NCI-H526 treated with DMSO at 0.1 percent for 48 hours (cell line): ENCODE measurements around the gene HOXA10.

Experiments
- DNase-seq: peaks from one replicate; lab custom pipeline; 2025; lab: John Stamatoyannopoulos, UW

The HOXA10 gene

GRCh38 chr7:27165996-27166530, 8.1 kb downstream of the HOXA10 start:
- no peak for DNase-seq

GRCh38 chr7:27165089-27165995, 8.8 kb downstream of the HOXA10 start, which contains the start of gene HOXA9:
Gene HOXA9 (minus strand): TSS chr7:27165537. CDS start chr7:27165457, 80 bp downstream.
- DNase-seq, result no peak

GRCh38 chr7:27164367-27165088, 9.6 kb downstream of the HOXA10 start:
- no peak for DNase-seq

- no peak for DNase-seq
Measured at GRCh38 chr7:27164045-27164366, 10.1 kb downstream of the HOXA10 start.

- no peak for DNase-seq
Measured at GRCh38 chr7:27163288-27164044, 10.7 kb downstream of the HOXA10 start.

DNA sequence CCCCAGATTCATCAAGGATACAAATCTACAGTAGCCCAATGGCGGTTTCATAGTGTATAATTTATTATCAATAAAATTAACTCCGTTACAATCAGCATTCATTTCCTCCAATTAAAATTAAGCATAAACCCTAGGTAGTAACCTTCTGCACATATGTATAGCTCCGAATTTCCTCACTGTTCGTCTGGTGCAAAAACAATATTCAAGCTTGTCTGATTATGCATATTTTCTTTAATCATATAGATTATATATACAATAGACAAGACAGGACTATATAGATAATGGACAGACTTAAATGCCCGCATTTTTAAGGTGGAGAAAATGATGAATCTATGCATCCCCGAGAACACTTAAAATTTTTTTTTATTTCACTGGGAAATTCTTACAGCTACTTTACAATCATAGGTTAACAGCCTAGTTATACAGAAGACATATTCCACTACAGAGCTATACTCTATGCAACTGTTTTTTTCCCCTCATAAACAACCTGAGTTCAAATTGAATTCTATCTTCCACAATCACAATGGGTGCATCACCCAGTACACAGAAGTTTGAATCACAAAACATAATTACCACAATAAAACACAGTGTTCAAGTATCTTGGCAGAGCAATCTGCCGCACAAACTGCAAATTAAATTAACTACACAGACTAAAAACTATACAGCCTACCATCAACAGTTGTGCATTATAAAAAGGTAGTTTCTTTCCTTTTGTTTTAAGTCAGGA, 11.4 kb downstream of the HOXA10 start:
- no peak for DNase-seq

DNA sequence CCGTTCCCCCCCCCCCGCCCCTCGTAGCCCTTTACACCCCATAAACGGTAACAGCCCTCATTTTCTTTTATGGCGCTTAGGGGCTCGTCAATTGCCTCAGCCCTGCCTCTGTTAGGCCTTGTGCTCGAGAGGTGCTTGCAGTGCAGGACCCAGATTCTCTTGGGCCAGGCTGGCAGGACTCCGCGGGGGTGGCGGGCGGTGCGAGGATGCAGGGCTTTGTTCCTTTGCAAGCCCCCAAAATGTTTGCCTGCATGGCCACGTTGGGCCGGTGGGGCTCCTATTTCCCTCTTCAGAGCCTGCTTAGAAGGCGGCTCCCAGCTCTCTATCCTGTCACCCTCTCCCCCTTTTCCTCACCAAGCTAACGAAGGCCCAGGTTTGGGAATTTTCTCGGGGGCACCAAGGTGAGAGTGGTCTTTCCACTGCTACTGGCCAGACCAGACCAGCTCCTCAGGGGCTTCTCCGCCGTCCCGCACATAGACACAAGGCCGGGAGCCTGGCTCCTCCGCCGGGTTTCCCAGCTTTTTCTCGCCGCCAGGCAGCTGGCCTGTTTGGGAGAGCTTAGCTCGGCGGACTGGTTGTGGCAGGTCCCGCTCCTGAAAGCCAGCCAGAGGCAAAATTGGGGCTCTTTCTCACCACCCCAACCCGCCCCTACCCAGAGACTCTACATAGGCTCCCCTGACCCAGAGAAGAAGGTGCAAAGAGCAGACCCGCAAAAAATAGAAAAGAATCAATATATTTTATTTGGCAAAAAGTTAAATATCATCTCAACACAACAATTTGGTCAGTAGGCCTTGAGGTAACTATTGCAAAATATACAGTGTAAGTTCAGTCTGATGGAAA, 12.2 kb downstream of the HOXA10 start:
- DNase-seq, result no peak

GRCh38 chr7:27161214-27161720, 12.9 kb downstream of the HOXA10 start:
- DNase-seq, result no peak

DNA sequence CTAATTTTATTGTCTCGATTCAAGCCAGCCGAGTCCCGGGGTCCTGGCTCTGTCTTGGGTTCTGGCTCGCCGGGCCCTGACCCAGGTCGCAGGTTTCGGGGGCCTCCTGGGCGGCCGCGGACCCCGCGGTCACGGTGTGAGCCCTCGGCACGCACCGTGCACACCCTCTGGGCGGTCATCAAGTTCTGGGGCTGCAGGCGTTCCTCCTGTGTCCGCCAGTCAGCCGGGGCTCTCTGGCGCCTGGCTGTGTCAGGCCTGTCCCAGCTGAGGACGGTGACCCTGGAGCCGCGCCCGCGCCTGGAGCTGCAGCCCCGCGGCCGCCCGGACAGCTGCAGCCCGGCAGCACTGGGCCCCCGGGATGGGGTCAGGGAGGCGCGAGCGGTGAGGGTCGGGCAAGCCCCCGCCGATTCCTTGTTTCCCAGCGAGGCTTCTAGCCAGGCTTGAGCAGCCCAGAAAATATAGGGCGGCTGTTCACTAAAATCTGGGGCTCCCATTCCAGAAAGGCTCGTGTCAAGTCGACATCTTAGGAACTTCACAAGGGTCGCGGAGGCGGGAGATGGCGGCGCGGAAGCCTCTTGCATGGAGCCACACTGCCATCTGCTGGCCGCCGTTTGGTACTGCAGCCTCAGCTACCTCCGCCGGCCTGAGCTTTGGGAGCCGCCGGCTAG, 13.4 kb downstream of the HOXA10 start:
- no peak for DNase-seq

GRCh38 chr7:27160145-27160545, 14.0 kb downstream of the HOXA10 start:
- no peak for DNase-seq

DNA sequence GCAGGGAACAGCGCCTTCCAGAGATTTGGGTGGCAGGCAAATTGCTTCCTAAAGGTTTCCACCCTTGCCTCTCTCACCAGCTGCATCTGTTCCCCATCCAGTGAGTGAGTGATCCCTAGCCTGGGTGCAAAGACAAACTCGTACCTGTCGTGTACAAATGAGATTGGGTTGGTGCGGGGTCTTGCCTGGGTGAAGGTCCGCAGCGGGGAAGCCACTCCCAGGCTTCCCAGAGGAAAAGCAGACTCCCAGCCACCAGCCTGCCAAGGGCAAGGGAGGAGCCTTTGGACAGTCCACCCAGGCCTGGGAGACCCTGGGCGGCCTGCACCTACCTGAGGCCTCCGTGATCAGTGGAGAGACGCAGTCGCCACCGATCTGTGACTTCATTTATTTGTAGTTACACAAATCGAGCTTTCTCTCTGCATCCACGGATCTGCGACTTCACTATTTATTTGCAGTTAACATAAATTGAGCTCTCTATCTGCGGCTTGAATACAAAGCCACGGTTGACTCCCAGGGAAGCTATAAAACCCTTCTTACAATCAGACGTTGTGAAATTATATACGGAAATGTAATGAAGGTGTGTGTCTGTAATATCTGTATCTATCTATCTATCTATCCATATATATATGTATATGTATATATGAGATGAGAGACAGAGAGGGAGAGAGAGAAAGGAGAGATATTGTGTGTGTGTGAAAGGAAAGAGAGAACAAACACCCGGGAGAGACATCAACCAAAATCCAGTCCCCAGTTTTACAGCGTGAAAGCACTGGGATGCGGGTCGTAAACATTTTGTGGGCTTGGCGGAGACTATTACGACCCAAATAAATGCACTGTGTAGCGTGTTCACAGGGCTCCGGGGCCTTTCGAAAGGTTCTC, 14.6 kb downstream of the HOXA10 start:
- no peak for DNase-seq

- no peak for DNase-seq
Measured at GRCh38 chr7:27158436-27159265, 15.5 kb downstream of the HOXA10 start.

DNA sequence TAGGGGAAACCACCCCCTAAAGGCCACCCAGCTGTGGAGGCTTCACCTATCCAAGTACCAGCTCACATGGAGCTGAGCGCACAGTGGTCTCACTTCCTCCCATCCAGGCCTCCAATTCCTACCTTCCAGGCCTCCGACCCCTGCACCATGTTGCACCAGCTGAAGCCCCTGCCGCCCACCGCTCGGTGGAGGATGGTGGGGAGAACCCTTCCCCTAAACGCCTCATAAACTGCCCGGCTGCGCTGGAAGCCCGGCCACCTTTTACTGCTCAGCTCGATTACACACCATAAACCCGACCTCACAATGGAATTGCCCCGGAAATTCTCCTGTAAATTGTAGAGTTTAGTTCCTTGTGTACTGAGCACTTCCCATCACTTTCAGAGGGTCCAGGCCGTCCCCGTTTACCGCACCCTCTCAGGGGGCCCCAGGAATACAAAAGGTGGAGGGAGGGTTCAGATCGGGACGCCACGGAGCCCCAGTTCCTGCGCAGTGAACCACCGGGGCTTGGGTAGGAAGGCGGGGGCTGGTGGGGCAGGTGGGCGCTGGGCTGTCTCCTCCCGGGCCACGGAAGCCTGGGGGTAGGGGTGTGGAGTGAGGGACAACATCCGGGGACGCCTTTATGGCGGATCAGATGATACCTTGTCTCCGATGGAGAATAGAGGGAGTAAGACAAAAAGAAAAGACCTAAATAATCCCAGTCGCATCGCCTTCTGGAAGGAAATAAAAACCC, 16.3 kb downstream of the HOXA10 start:
- no peak for DNase-seq

GRCh38 chr7:27156916-27157701, 17.0 kb downstream of the HOXA10 start:
- DNase-seq, result no peak

DNA sequence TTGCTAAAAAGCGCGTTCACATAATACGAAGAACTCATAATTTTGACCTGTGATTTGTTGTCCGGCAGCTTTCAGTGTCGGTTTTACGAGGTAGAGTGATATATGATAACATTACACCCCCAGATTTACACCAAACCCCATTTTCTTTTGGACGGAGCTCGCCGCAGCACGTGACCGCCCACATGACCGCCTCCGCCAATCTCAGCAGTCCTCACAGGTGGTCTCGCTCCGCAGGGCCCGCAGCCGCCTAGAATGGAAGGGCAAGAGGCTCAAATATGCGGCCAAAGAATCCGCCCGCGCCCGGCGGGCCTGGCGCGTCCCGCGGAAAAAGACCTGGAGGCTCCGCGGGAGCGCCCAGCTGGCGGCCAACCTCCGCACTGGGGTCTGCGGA, 17.6 kb downstream of the HOXA10 start, which contains the start of gene HOXA7:
TSS of gene HOXA7 (minus strand) at position 168 of the 391 bp plus-strand sequence. CDS start at position 38, 130 bp downstream.
- no peak for DNase-seq

DNA sequence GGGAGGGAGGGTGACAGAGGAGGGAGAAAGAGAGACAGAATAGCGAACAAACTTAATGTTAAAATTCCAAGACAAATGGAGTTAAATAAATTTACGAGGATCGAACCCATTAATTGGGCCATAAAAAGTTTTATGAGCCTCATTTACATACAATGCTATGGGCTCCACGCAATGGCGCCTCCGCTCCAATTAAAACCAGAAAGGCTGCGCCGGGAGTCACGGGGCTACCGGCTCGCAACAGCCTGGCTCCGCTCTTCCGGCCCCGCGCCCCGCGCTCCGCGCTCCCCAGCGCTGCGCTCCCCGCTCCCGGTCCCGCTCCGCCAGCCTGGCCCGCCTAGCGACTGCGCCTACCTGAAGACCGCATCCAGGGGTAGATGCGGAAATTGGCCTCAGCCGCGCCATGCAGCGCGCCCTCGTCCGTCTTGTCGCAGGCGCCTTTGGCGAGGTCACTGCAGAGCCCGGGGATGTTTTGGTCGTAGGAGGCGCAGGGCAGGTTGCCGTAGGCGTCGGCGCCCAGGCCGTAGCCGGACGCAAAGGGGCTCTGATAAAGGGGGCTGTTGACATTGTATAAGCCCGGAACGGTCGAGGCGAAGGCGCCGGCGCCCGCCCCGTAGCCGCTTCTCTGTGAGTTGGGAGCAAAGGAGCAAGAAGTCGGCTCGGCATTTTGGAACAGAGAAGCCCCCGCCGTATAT, 18.2 kb downstream of the HOXA10 start:
- no peak for DNase-seq
